Mucosa of descending colon (tissue), 3 donors: ENCODE results near the gene PCK1. TPM values are rescaled to one million over a fixed set of nuclear protein-coding genes. Genes with fewer than 3 reads are reported as not detected.

Experiments
- ATAC-seq: fragments of 200-7000 bp; cut with Tn5 transposase; one replicate; pipeline ENCODE4 v1.9.1; 2020; ENCODE audit warnings: mild to moderate bottlenecking, moderate library complexity
- DNase-seq, 3 donors: peaks; one replicate each; pipeline ENCODE4 v3.0.0-alpha.2; 2020
- H3K36me3 ChIP-seq: fragments of 200-600 bp; one replicate; pipeline ENCODE4 v1.8.0; 2021; ENCODE audit warnings: low read depth, mild to moderate bottlenecking
- H3K4me1 ChIP-seq: fragments of 200-600 bp; one replicate; pipeline ENCODE4 v1.8.0; 2021; ENCODE audit warnings: low read depth, mild to moderate bottlenecking
- H3K4me3 ChIP-seq: fragments of 200-600 bp; one replicate; pipeline ENCODE4 v1.8.0; 2021; ENCODE audit warnings: mild to moderate bottlenecking
- H3K9me3 ChIP-seq: fragments of 200-600 bp; one replicate; pipeline ENCODE4 v1.8.0; 2021; ENCODE audit warnings: mild to moderate bottlenecking
- CTCF ChIP-seq: fragments of 200-600 bp; IDR thresholded peaks from one replicate; pipeline ENCODE4 v1.8.0; 2022; ENCODE audit warnings: antibody characterized with exemption, mild to moderate bottlenecking
- intact Hi-C, 2 donors: fragments of 100-400 bp; cut with DNase I in 1 of 2; cut with micrococcal nuclease in 1 of 2; formaldehyde crosslinking; loops; one replicate each; pipeline versions ENCODE4 v1.11.0 to v1.11.1; 2022; cut with DNase I, micrococcal nuclease
- total RNA-seq, 3 donors: library from RNA; stranded (reverse); fragmentation: NEBNext Ultra II Directional in 2 of 3; extraction: Animal tissue kit (Norgen Biotek cat#: 25700) in 2 of 3; gene quantifications; one replicate each; pipeline versions ENCODE4 v1.2.1 to v1.2.4, GENCODE V29; 2021 to 2023
- donor health status: DM: no; HTN: no; CAD: no; lungs with moderate emphysema.
- donor health status: DM: no; HTN: no; CAD: no.
- donor health status: DM: no; HTN: yes; CAD: no.

Gene PCK1
- total RNA-seq, 3 donors from 2014 or later = 134 to 467 (median 136) TPM

DNA sequence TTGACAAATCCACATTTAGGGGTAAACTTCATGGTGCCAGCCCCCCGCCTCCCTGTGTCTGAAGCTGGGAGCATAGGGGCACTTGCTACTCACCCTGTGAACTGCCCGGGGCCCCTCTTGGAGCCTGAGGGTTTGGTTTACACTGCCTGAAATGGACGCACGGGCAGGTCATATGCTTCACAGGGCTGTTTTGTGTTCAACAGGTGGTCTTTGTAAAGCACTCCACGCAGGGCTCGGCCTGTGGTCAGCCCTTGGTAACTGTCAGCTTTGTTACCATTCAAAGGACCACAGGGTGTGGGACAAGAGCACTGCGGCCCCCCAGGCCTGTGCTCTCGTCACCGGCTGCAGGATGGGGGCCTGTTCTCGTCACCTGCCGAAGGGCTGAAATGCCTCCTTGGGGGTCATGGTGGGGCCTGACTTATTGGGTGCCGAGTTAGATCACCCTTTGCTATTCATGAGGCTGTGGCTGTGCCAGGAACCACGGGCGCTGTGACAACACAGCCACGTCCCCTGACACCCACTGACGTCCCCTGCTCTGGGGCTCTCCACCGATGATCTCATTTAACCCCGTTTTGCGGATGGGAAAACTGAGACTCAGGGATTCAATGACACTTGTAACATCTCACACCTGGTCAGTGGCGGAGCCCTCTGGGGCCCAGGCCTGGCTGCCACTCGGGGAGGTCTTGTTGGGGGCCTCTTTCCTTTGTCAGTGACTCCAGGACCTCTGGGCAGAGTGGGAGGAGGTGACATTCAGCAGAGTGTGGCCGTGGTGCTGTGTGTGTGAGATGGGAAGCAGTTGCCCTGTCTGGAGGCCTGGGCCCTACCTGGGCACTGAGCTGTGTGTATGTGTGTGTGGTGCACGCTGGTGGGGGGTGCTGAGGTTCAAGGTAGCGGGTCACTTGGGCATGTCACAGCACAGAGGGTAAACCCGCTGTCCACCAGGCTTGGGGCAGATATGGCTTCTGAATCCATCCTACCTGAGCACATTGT, 34.4 kb downstream of the PCK1 start:
- TF ChIP-seq CTCF = no peak
- intact Hi-C loops = loop anchor here (2.0 to 10.0 kb wide), 3 partner anchors 81 to 609 kb away; no protein-coding TSS in a partner anchor

GRCh38 chr20:57596358-57596757, 35.4 kb downstream of the PCK1 start:
- intact Hi-C loops = loop anchor here (10.0 kb wide), 2 partner anchors 222 to 608 kb away; no protein-coding TSS in a partner anchor
- H3K4me1 ChIP-seq = peaks cover 19% of the 10 kb centered on the region
- H3K4me3 ChIP-seq = no peak overlapping the region
- no peak for TF ChIP-seq CTCF
- no peak for ATAC-seq
- no peaks in the 10 kb centered on the region for H3K9me3 ChIP-seq
- H3K36me3 ChIP-seq = no peaks in the 10 kb centered on the region
- peak in 1 of 3 donors; percentile 27 for DNase-seq

More for the DNA sequence above, 34.4 kb downstream of the PCK1 start:
- Histone ChIP-seq H3K36me3 (no peaks in the 10 kb centered on the region), H3K9me3 (no peaks in the 10 kb centered on the region), H3K4me3 (no peak overlapping the region), H3K4me1 (peaks cover 20% of the 10 kb centered on the region)
- ATAC-seq (no peak), DNase-seq (peak in 2 of 3 donors; percentile 42 to 52)

DNA sequence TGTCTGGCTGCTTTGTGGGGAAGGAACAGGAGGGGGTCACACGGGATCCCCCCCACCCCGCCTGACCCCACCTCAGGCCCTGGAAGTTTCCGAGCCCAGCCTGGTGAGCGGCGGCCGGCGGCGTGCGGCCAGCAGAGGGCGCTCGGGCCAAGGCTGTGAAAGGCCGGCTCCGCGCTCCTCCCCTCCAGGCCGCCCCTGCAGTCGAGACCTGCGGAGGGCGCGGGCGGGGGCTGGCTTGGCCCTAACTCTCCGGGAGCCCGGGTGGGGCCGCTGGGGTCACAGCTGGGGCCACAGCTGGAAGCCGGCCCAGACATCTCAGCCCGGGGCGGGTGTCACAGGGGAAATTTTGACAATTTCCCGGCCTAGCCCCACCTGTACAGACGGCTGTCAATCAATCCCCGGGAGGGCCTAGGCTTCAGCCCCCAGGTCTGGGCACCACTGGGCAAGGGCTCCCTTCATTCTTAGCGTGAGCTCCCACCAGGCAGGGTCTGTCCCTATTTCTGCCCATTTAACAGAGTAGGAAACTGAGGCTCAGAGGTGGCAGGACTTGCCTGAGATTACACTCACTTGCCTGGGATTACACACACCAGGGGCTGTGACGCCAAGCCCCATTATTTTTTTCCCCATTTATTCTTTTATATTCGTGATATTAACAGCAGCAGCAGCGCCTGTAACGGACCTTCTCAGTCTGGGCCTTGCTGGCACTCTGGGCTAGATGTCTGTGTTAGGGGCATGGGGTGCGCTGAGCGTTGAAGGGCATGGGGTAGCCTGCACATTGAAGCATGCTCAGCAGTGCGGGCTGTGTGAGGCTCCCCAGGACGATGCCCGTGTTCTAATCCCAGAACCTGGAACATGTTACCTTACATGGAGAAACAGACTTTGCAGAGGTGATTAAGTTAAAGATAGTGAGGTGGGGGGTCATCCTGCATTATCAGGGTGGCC, 36.4 kb downstream of the PCK1 start:
- Histone ChIP-seq H3K4me1 (peaks cover 19% of the 10 kb centered on the region), H3K9me3 (no peaks in the 10 kb centered on the region), H3K36me3 (no peaks in the 10 kb centered on the region), H3K4me3 (no peak overlapping the region)
- intact Hi-C loops = loop anchor here (10.0 kb wide), 2 partner anchors 222 to 608 kb away; no protein-coding TSS in a partner anchor
- peak; percentile 76 for ATAC-seq
- peak; percentile 77 to 88 (median 85) for DNase-seq
- peak; percentile 91 for TF ChIP-seq CTCF

GRCh38 chr20:57598060-57598459, 37.1 kb downstream of the PCK1 start:
- ATAC-seq = no peak
- peaks cover 19% of the 10 kb centered on the region for H3K4me1 ChIP-seq
- H3K4me3 ChIP-seq = no peak overlapping the region
- intact Hi-C loops = loop anchor here (2.0 to 10.0 kb wide), 3 partner anchors 223 to 611 kb away; no protein-coding TSS in a partner anchor
- no peak for TF ChIP-seq CTCF
- DNase-seq = peak in 2 of 3 donors; percentile 27 to 48
- no peaks in the 10 kb centered on the region for H3K9me3 ChIP-seq
- no peaks in the 10 kb centered on the region for H3K36me3 ChIP-seq

GRCh38 chr20:57598491-57598890, 37.6 kb downstream of the PCK1 start:
- Histone ChIP-seq H3K36me3 (no peaks in the 10 kb centered on the region), H3K4me1 (peaks cover 14% of the 10 kb centered on the region), H3K4me3 (no peak overlapping the region), H3K9me3 (no peaks in the 10 kb centered on the region)
- no peak for TF ChIP-seq CTCF
- ATAC-seq (no peak), DNase-seq (peak in 1 of 3 donors; percentile 23)
- intact Hi-C loops = loop anchor here (2.0 to 10.0 kb wide), 3 partner anchors 224 to 610 kb away; no protein-coding TSS in a partner anchor
